Stimulated activated CD8-positive, alpha-beta memory T cell treated with anti-CD3 and anti-CD28 coated beads, Interleukin-4, amount 100 ng/mL, for 48 hours (primary cell): ENCODE results near the gene MFRP.

Source experiments
- DNase-seq: peaks from one replicate; pipeline ENCODE4 v3.0.0-alpha.2; 2020

MFRP gene

GRCh38 chr11:119316729-119317591, 29.5 kb downstream of the MFRP start, which contains the start of gene MCAM:
Gene MCAM (minus strand): TSS chr11:119317130. CDS start chr11:119317101, 29 bp downstream.
- DNase-seq = peak; percentile 36

GRCh38 chr11:119316016-119316728, 30.3 kb downstream of the MFRP start:
- peak; percentile 39 for DNase-seq

- DNase-seq = peak; percentile 63
These were observed 31.1 kb downstream of the MFRP start for GRCh38 chr11:119315131-119316015.

DNA sequence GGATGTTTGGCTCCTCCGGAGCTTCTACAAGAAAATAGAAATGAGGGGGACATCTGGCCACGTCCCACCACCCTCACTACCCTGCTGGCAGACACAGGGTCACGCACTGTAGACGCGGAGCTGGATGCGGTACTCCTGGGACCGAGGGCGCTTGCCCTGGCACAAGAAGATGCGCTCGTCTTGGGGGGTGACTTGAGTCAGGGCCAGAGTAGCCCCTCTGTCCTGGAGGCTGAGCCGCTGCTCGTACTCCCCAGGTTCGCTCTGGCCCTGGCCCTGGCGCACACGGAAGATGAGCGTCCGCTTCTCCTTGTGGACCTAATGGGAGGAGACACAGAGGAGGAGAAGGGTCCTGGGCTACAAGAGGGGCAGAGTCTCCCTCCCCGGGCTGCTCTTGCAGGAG, 31.8 kb downstream of the MFRP start:
- no peak for DNase-seq

DNA sequence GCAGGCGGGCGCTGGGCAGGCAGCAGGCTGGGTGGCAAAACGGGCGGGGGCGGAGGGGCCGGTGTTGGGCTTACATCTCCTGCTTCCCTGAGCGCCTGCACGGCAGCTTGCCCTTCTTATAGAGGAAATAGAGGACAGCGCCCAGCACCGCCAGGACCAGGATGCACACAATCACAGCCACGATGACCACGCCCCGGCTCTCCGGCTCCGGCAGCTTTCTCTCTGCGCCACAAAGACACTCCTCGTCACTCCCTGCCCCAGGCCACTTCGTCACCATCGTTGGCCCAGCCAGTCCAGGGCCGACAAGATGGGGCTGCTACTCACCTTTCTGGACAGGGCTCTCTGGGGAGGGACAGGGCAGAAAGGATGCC, 35.8 kb downstream of the MFRP start:
- no peak for DNase-seq

DNA sequence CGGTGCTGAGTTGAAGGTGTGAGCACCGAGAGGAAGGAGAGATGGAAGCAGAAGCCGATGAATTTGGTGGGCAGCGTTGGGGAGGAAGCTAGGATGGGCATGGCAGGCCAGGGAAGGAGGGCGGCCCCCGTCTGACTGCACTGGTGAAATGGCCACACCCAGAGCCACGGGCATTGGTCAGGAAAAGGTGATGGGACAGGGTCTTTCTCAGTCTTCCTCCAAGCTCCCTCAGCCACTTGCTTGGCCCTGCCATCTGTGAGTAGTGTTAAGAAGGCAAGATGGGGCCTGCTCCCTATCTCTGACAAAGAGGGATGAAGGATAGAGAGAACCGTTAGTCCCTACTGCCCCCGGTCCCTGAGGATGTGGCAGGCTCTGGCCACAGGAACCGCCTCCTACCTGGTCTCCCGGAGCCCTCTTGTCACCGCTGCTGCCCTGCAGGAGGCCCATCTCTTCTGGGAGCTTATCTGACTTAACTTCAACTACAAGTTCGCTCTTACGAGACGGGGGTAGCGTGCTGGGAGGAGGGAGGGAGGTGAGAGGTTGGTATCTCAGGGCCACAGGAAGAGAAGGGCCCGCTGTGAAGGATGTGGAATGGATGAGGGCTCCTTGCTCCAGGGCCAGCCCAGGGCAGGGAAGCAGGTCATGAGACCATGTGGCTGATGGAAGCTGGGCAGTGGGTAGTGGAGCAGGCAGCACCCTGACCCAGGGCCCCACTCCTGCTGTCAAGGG, 36.4 kb downstream of the MFRP start:
- no peak for DNase-seq

- no peak for DNase-seq
These were observed 37.1 kb downstream of the MFRP start for GRCh38 chr11:119309411-119309810.

GRCh38 chr11:119307974-119308373, 38.5 kb downstream of the MFRP start:
- no peak for DNase-seq

GRCh38 chr11:119307219-119307618, 39.3 kb downstream of the MFRP start:
- no peak for DNase-seq

DNA sequence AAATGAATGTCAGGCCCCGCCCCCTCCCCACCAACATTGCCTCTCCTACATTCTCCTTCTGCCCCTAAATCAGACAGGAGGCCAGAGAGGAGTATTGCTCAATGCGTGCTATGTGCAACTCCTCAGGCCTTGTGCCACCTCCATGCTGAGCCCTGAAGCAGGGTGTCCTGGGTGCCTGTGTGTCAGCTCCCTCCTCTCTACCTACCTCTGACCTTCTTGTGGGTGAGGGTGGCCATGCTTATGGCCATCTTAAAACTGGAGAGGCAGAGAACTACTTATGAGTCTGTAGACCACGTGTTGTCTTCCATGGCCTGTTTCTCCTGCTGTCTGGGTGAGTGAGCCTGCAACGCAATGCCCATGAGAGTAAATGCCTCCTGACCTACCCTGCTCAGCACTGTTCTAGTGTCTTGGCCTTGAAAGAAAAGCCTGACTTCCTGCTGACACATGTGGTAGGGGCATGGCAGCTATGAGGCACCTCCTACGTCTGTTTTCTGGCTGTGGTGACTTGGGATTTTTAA, 40.1 kb downstream of the MFRP start:
- peak; percentile 46 for DNase-seq

DNA sequence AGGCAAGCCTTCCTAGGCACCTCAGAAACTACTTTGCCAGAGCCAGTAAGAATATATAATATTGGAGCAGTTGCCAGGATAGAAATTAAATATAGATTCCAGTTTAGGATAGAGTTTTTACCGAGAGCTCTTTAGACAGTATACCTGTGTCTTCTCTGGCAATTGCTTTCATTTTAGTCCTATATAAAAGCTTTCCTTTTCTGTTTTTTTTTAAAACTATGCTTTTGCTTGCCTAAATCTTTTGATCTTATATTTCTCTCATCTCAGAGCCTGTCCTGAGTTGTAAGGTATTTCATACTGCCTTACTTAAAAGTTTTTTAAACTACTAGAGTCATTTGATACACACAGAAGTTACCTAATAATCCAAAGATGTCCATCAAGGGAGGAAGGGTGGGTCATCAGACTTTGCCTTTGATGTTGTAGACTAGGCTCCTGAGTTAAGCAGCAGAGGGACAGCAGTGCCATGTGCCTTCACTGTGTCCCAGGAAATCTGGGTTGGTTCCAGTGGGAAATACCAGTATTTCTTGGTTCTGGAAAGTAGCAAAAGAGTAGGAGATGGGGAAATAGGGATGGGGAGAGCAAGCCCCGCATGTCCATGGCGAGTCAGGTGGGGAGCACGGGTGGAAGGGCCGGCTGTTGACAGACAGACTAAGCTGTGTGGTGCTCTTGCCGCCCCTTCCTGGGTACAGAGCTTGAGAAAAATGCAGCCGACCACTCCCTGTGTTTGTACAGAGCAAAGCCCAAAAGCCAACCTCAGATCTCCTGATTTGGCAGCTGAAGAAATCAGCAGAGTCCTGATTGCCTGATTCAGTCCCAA, 40.7 kb downstream of the MFRP start:
- DNase-seq = no peak

DNA sequence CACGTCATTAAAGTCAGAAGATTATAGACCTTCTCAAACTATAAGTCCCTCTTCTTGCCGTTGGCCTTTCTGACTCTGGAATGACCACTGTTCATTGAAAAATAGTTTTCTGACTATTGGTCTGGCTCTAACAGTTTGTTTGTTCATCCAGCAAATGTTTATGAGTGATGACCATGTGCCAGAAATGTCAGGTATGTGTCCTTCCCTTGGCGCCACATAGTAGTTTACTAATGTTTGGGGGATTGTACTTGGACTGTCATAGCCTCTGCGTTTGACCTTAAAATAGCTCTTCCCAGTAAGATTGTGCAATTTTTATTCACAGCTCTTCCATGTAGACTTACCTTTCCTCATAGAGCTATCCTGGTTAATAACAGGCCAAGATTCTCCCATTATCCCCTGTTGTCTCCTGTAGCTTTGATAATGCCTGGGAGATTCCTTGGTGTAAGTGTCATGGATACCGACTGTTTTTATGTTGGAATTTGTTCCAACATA, 43.2 kb downstream of the MFRP start:
- DNase-seq = no peak

- no peak for DNase-seq
These were observed 46.1 kb downstream of the MFRP start for GRCh38 chr11:119300198-119300964.

DNA sequence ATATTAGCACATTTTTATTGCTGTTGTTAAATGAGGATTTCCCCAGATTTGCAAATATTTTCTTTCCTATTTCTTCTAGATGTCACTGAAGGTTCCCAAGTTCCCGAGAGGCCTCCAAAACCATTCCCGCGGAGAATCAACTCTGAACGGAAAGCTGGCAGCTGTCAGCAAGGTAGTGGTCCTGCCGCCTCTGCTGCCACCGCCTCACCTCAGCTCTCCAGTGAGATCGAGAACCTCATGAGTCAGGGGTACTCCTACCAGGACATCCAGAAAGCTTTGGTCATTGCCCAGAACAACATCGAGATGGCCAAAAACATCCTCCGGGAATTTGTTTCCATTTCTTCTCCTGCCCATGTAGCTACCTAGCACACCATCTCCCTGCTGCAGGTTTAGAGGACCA, 47.1 kb downstream of the MFRP start:
- DNase-seq = no peak

- DNase-seq = no peak
These were observed 47.8 kb downstream of the MFRP start for GRCh38 chr11:119298726-119299125.

GRCh38 chr11:119297938-119298337, 48.6 kb downstream of the MFRP start:
- no peak for DNase-seq

DNA sequence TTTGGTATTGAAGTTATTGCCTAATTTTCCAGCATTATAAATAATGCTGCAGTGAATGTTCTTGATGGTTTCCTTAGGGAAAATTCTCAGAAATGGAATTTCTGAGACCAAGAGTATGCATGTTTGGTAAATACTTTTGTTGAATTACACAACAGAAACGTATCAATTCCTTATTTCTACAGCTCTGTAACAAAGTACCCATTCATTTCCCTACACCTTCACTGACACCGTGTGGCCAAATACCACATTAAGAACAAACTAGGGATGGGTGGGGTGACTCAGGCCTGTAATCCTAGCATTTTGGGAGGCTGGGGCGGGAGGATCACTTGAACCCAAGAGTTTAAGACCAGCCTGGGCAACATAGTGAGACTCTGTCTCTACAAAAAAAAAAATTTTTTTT, 51.3 kb downstream of the MFRP start:
- DNase-seq = no peak

- DNase-seq = no peak
These were observed 53.0 kb downstream of the MFRP start for GRCh38 chr11:119293461-119293860.

GRCh38 chr11:119290894-119291497, 55.5 kb downstream of the MFRP start:
- no peak for DNase-seq
